HepG2 (cell line): ENCODE data around the gene SLU7. TPM values are rescaled to one million over a fixed set of nuclear protein-coding genes. Genes with fewer than 3 reads are reported as not detected.

Experiments
- ATAC-seq: fragments of 200-7000 bp; cut with Tn5 transposase; 3 replicates; pipeline ENCODE4 v1.9.1; 2020; ENCODE audit warnings: mild to moderate bottlenecking, moderate library complexity
- BruUV-seq: library from RNA; stranded (reverse); fragments of 400-500 nt; replicated peaks from 2 replicates; lab custom pipeline; 2021; lab: Mats Ljungman, UMichigan
- CTCF ChIA-PET: fragments of 300-600 bp; formaldehyde crosslinking; extraction: SDS; loops from one replicate; lab custom pipeline; 2021; ENCODE audit warnings: low total read pairs, inconsistent platforms, low intra/inter-chr PET ratio; lab: Yijun Ruan, JAX
- POLR2A ChIA-PET: fragments of 350-600 bp; sonication (Branson Sonifier 250); formaldehyde crosslinking; loops from one replicate; lab custom pipeline; 2020; ENCODE audit warnings: antibody characterized with exemption, inconsistent platforms; lab: Yijun Ruan, JAX
- DNase-seq: peaks from one replicate; pipeline ENCODE4 v3.0.0-alpha.2; 2015; ENCODE audit warnings: low spot score
- FAIRE-seq: peaks from 3 replicates; lab custom pipeline; 2011; peaks lifted over from hg19 to GRCh38; lab: Jason Lieb, UNC
- H2AFZ ChIP-seq: one replicate; pipeline ENCODE4 v1.6.1; 2011; ENCODE audit warnings: low read length, inconsistent platforms
- H3K27ac ChIP-seq: fragments of 300-600 bp; 3 replicates; pipeline ENCODE4 v1.8.0; 2011; ENCODE audit warnings: mixed run types, mild to moderate bottlenecking, mixed read lengths, low read length, inconsistent platforms; ENCODE audit not compliant: insufficient read depth; ENCODE audit errors: extremely low read length
- H3K27me3 ChIP-seq, 2 experiments: fragments of 200-600 bp in 1 of 2; 2 replicates in 1 of 2; 3 replicates in 1 of 2; pipeline versions ENCODE4 v1.6.0 to v1.8.0; 2011; ENCODE audit warnings: low read length in 2 of 2, mild to moderate bottlenecking in 2 of 2, moderate library complexity in 2 of 2, inconsistent platforms in 1 of 2; ENCODE audit not compliant: insufficient read depth in 2 of 2, control insufficient read depth in 1 of 2
- H3K36me3 ChIP-seq, 2 experiments: fragments of 200-600 bp in 1 of 2; replicated peaks in 1 of 2; 2 replicates in 1 of 2; 3 replicates in 1 of 2; pipeline versions ENCODE4 v1.5.1 to v1.8.0; 2011; ENCODE audit warnings: low read length in 2 of 2, inconsistent platforms in 1 of 2; ENCODE audit not compliant: insufficient read depth in 2 of 2, control insufficient read depth in 1 of 2
- H3K4me1 ChIP-seq: 2 replicates; pipeline ENCODE4 v1.5.1; 2012; ENCODE audit warnings: low read length, inconsistent platforms; ENCODE audit not compliant: insufficient read depth
- H3K4me2 ChIP-seq: 2 replicates; pipeline ENCODE4 v1.6.0; 2011; ENCODE audit warnings: low read depth, low read length, inconsistent platforms
- H3K4me3 ChIP-seq, 3 experiments: fragments of 200-600 bp in 1 of 3; sonication (generic), shearing (Covaris generic) in 1 of 3; replicated peaks in 1 of 3; 2 replicates each; pipeline ENCODE4 v1.5.1; 2011 to 2016; ENCODE audit warnings: low read length in 3 of 3, inconsistent platforms in 2 of 3, low read depth in 2 of 3, mild to moderate bottlenecking in 2 of 3, control low read depth in 1 of 3, mixed read lengths in 1 of 3; ENCODE audit not compliant: insufficient read depth in 1 of 3
- H3K79me2 ChIP-seq: one replicate; pipeline ENCODE4 v1.6.1; 2011; ENCODE audit warnings: low read length, inconsistent platforms; ENCODE audit not compliant: insufficient read depth
- H3K9ac ChIP-seq: 2 replicates; pipeline ENCODE4 v1.6.0; 2011; ENCODE audit warnings: mild to moderate bottlenecking, low read depth, low read length, inconsistent platforms; ENCODE audit not compliant: insufficient read depth
- H3K9me3 ChIP-seq: 2 replicates; pipeline ENCODE4 v1.5.1; 2012; ENCODE audit warnings: mild to moderate bottlenecking, low read length
- H4K20me1 ChIP-seq: 2 replicates; pipeline ENCODE4 v1.6.0; 2011; ENCODE audit warnings: inconsistent platforms, mild to moderate bottlenecking, low read length, moderate library complexity; ENCODE audit not compliant: insufficient read depth
- EED ChIP-seq: sonication (generic); formaldehyde crosslinking; IDR thresholded peaks from 2 replicates; pipeline ENCODE4 v1.5.0; 2020; ENCODE audit warnings: mild to moderate bottlenecking, missing genetic modification reagents
- HNRNPH1 ChIP-seq: fragments of 200-400 bp; formaldehyde crosslinking; optimal IDR thresholded peaks from 2 replicates; pipeline ENCODE3; 2017; ENCODE audit warnings: mild to moderate bottlenecking, low read depth, low read length
- KDM3A ChIP-seq: IDR thresholded peaks from 2 replicates; pipeline ENCODE4 v1.6.1; 2018; ENCODE audit warnings: low read depth, missing compliant biosample characterization
- NFIC ChIP-seq: IDR thresholded peaks from 2 replicates; pipeline ENCODE4 v1.6.1; 2012; ENCODE audit warnings: mild to moderate bottlenecking, low read length, inconsistent platforms
- NR2F6 ChIP-seq, 2 experiments: IDR thresholded peaks; 2 replicates each; pipeline ENCODE4 v1.6.1; 2016; ENCODE audit warnings: antibody characterized with exemption in 1 of 2, mild to moderate bottlenecking in 1 of 2
- PCBP2 ChIP-seq: fragments of 200-400 bp; formaldehyde crosslinking; optimal IDR thresholded peaks from 2 replicates; pipeline ENCODE3; 2018; ENCODE audit warnings: low read length, low read depth; ENCODE audit not compliant: poor library complexity, severe bottlenecking
- PHF21A ChIP-seq: sonication (generic); formaldehyde crosslinking; IDR thresholded peaks from 2 replicates; pipeline ENCODE4 v1.5.0; 2020; ENCODE audit warnings: mild to moderate bottlenecking, missing genetic modification reagents
- ZNF24 ChIP-seq: fragments of 450-650 bp; IDR thresholded peaks from 2 replicates; pipeline ENCODE4 v1.6.1; 2017; ENCODE audit warnings: antibody characterized with exemption, mild to moderate bottlenecking
- ZNF282 ChIP-seq: fragments of 450-650 bp; IDR thresholded peaks from 2 replicates; pipeline ENCODE4 v1.6.1; 2018; ENCODE audit not compliant: partially characterized antibody
- ZNF550 ChIP-seq: sonication (generic); formaldehyde crosslinking; IDR thresholded peaks from 2 replicates; pipeline ENCODE4 v1.4.0; 2020; ENCODE audit warnings: mild to moderate bottlenecking, missing genetic modification reagents, borderline replicate concordance
- ZNF773 ChIP-seq: sonication (generic); formaldehyde crosslinking; IDR thresholded peaks from 2 replicates; pipeline ENCODE4 v1.4.0; 2020; ENCODE audit warnings: missing genetic modification reagents, borderline replicate concordance
- WGBS: methylation state at CpG from one replicate; pipeline ENCODE4 v1.1.6; 2017; ENCODE audit warnings: low lambda C conversion rate; 5-methylcytosine and 5-hydroxymethylcytosine counted together
- in situ Hi-C: cut with HindIII; loops from 2 replicates; pipeline ENCODE4 v1.10.0; 2017; ENCODE audit warnings: low pct_unique_long_range_greater_than_20kb; ENCODE audit not compliant: extremely low pct_ligation_motif_present
- intact Hi-C: fragments of 100-400 bp; cut with micrococcal nuclease; formaldehyde crosslinking; loops from one replicate; pipeline ENCODE4 v1.10.0; 2022; ENCODE audit not compliant: unreplicated experiment
- polyA plus RNA-seq, 8 experiments: library from polyadenylated mRNA; depleted of rRNA in 3 of 8; stranded (reverse) in 7 of 8; unstranded in 1 of 8; fragments of >200 nt; fragmentation: Illumina TruSeq in 4 of 8; extraction: Trizol in 4 of 8; gene quantifications; 2 replicates each; pipeline versions ENCODE4 v1.2.1 to v1.2.3, GENCODE V29; 2011 to 2016; ENCODE audit warnings: low read depth in 4 of 8, missing spikeins in 1 of 8, mixed read lengths in 1 of 8; ENCODE audit not compliant: insufficient read depth in 1 of 8
- total RNA-seq, 5 experiments: library from RNA; depleted of rRNA; stranded (reverse); fragments of >200 nt; fragmentation: Illumina TruSeq; extraction: Trizol; gene quantifications; 2 replicates each; pipeline ENCODE4 v1.2.3, GENCODE V29; 2016; ENCODE audit warnings: low read depth in 1 of 5
- TF ChIP-seq, protein P1 (sequence below): sonication (generic); formaldehyde crosslinking; IDR thresholded peaks from 2 replicates; pipeline ENCODE4 v1.4.0; 2020; ENCODE audit warnings: missing genetic modification reagents
- TF ChIP-seq, protein P2 (sequence below): sonication (generic); formaldehyde crosslinking; IDR thresholded peaks from 2 replicates; pipeline ENCODE4 v1.5.0; 2020; ENCODE audit warnings: mild to moderate bottlenecking, missing genetic modification reagents, borderline replicate concordance
- TF ChIP-seq, protein P3 (sequence below): sonication (generic); formaldehyde crosslinking; IDR thresholded peaks from 2 replicates; pipeline ENCODE4 v1.5.0; 2020; ENCODE audit warnings: missing genetic modification reagents, mild to moderate bottlenecking, borderline replicate concordance

The SLU7 gene
- total and polyA plus RNA-seq, 2 of the 13 experiments (the other 11 are each of a cell fraction or from before 2014, with no cell fraction given), result 24.0 to 39.2 TPM

- no peak overlapping the region for H3K4me2 ChIP-seq
- no peaks in the 10 kb centered on the region for H3K27me3 ChIP-seq
- ChIA-PET POLR2A (no interaction called here), CTCF (no interaction called here)
- H4K20me1 ChIP-seq, result no peaks in the 10 kb centered on the region
- ATAC-seq (no peak), DNase-seq (no peak), FAIRE-seq (no peak)
- peaks cover 34% of the 10 kb centered on the region for H3K4me1 ChIP-seq
- intact Hi-C loops, result no loop called here
- 100% methylated on average over 3 of the region's 4 CpGs for WGBS
- no peak overlapping the region for H2AFZ ChIP-seq
- peaks cover 22% of the 10 kb centered on the region for H3K79me2 ChIP-seq
- H3K9ac ChIP-seq, result no peak overlapping the region
- no TSS peak for BruUV-seq
- no peak overlapping the region for H3K4me3 ChIP-seq
- in situ Hi-C loops, result no loop called here
- peaks cover 3 to 27% of the 10 kb centered on the region in 2 experiments for H3K36me3 ChIP-seq
- no peaks in the 10 kb centered on the region for H3K9me3 ChIP-seq
- TF ChIP-seq HNRNPH1 (no peak), NR2F6 (IDR thresholded peaks at IDR 0.05) (no peak), NR2F6 (CRISPR knock-in tag; IDR thresholded peaks at IDR 0.05) (no peak), ZNF773 (no peak), PCBP2 (no peak), ZNF24 (no peak), EED (CRISPR knock-in tag) (no peak), KDM3A (no peak), ZNF282 (no peak), PHF21A (CRISPR knock-in tag) (no peak), NFIC (no peak), ZNF550 (CRISPR knock-in tag) (no peak)
- TF ChIP-seq, protein P1, sequence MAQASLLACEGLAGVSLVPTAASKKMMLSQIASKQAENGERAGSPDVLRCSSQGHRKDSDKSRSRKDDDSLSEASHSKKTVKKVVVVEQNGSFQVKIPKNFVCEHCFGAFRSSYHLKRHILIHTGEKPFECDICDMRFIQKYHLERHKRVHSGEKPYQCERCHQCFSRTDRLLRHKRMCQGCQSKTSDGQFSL (CRISPR knock-in tag), result no peak
- TF ChIP-seq, protein P2, sequence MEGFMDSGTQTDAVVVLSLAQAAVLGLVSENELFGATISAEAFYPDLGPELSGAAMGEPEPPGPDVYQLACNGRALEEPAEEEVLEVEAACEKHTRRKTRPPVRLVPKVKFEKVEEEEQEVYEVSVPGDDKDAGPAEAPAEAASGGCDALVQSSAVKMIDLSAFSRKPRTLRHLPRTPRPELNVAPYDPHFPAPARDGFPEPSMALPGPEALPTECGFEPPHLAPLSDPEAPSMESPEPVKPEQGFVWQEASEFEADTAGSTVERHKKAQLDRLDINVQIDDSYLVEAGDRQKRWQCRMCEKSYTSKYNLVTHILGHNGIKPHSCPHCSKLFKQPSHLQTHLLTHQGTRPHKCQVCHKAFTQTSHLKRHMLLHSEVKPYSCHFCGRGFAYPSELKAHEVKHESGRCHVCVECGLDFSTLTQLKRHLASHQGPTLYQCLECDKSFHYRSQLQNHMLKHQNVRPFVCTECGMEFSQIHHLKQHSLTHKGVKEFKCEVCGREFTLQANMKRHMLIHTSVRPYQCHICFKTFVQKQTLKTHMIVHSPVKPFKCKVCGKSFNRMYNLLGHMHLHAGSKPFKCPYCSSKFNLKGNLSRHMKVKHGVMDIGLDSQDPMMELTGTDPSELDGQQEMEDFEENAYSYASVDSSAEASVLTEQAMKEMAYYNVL (CRISPR knock-in tag), result no peak
- TF ChIP-seq, protein P3, sequence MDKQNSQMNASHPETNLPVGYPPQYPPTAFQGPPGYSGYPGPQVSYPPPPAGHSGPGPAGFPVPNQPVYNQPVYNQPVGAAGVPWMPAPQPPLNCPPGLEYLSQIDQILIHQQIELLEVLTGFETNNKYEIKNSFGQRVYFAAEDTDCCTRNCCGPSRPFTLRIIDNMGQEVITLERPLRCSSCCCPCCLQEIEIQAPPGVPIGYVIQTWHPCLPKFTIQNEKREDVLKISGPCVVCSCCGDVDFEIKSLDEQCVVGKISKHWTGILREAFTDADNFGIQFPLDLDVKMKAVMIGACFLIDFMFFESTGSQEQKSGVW (CRISPR knock-in tag), result no peak
- H3K27ac ChIP-seq, result no peak overlapping the region
Observed at GRCh38 chr5:160427607-160428006, 8.7 kb upstream of the SLU7 start.
